Measurements from ENCODE around the gene CHRNG.

The CHRNG gene

GRCh38 chr2:232493701-232494474 is 45.6 kb upstream of the CHRNG start:
- DNase-seq (ENCODE audit: low spot score): no peak
- H3K27ac ChIP-seq: no peak overlapping the region
- no peak for TF ChIP-seq CTCF (IDR thresholded peaks at IDR 0.05)
- no peak overlapping the region for H3K4me3 ChIP-seq

GRCh38 chr2:232494542-232494941 is 45.0 kb upstream of the CHRNG start:
- no peak overlapping the region for H3K4me3 ChIP-seq
- DNase-seq (ENCODE audit: low spot score): no peak
- no peak overlapping the region for H3K27ac ChIP-seq
- TF ChIP-seq CTCF (IDR thresholded peaks at IDR 0.05): no peak

DNA sequence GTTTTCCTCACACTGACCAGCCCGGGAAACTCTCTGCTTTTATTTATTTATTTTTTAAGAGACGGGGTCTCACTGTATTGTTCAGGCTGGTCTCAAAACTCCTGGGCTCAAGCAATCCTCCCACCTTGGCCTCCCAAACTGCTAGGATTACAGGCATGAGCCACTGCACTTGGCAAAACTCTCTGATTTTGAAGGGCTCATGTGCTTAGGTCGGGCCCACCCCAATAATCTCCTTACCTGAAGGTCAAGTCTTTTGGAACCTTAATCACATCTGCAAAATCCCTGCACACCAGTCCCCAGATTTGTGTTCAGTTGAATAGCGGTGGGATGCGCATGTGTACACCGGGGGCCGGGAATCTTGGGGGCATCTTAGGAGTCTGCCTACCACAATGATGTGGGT is 44.2 kb upstream of the CHRNG start:
- no peak overlapping the region for H3K27ac ChIP-seq
- H3K4me3 ChIP-seq: no peak overlapping the region
- no peak for DNase-seq (ENCODE audit: low spot score)
- no peak for TF ChIP-seq CTCF (IDR thresholded peaks at IDR 0.05)

DNA sequence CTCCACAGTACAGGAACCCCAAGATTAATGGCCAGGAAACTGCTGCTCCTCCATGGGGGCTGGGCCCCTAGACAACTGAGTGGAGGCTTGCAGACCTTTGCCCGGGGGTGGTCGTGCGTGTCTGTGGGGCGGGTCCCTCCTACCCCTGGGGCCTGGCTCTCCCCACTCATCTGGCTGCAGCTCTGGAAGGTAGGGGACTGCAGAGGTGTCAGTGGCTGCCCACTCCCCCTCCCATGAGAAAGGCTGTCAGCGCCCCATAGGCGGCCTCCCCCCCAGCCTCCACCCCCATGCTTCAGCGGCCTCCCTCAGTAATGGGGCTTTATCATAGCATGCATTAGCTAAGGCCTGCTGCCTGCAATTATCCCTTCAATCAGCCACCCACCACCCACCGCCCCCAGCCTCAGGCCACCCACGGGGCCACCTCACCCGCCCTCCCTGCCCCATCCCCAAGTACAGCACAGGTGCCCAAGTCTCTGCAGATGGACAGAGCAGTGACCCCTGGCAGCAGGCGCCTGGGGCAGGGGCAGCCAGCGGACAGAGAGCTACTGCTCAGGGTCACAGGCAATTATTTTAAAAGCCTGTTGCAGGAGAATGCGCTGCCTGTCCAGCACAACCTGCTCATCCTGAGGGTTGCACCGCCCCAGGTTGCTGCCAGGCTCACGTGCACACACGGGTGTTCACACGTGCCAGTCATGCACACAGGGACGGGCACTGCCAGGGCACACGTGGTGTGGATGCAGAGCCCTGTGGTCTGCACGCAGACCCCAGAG is 42.8 kb upstream of the CHRNG start:
- Histone ChIP-seq H3K27ac (no peak overlapping the region), H3K4me3 (no peak overlapping the region)
- TF ChIP-seq CTCF (IDR thresholded peaks at IDR 0.05): no peak
- DNase-seq (ENCODE audit: low spot score): no peak

GRCh38 chr2:232497348-232497747 is 42.1 kb upstream of the CHRNG start:
- Histone ChIP-seq H3K27ac (no peak overlapping the region), H3K4me3 (no peak overlapping the region)
- DNase-seq (ENCODE audit: low spot score): no peak
- no peak for TF ChIP-seq CTCF (IDR thresholded peaks at IDR 0.05)

- no peak for TF ChIP-seq CTCF (IDR thresholded peaks at IDR 0.05)
- no peak for DNase-seq (ENCODE audit: low spot score)
- H3K27ac ChIP-seq: no peak overlapping the region
Measured at GRCh38 chr2:232498452-232498851, 41.0 kb upstream of the CHRNG start.

More at GRCh38 chr2:232498452-232498851, 41.0 kb upstream of the CHRNG start:
- H3K4me3 ChIP-seq: no peak overlapping the region
